GM12878 (cell line): ENCODE data around the gene DCAF6. TPM values are rescaled to one million over a fixed set of nuclear protein-coding genes. Genes with fewer than 3 reads are reported as not detected.

ENCODE experiments used
- ATAC-seq: fragments of 200-7000 bp; cut with Tn5 transposase; 3 replicates; pipeline ENCODE4 v1.9.1; 2020; ENCODE audit warnings: mild to moderate bottlenecking, moderate library complexity
- BruUV-seq: library from RNA; stranded (reverse); fragments of 400-500 nt; replicated peaks from 2 replicates; lab custom pipeline; 2021; lab: Mats Ljungman, UMichigan
- CTCF ChIA-PET: fragments of 300-600 bp; sonication (Branson Sonifier 250); formaldehyde crosslinking; extraction: SDS; loops from one replicate; lab custom pipeline; 2021; ENCODE audit warnings: inconsistent platforms; lab: Yijun Ruan, JAX
- POLR2A ChIA-PET: fragments of 350-600 bp; formaldehyde crosslinking; extraction: SDS; loops from one replicate; lab custom pipeline; 2021; ENCODE audit warnings: inconsistent platforms; lab: Charles Lee
- RAD21 ChIA-PET: fragments of 300-600 bp; sonication (Branson Sonifier 250); formaldehyde crosslinking; loops from one replicate; lab custom pipeline; 2023; ENCODE audit warnings: antibody characterized with exemption; ENCODE audit not compliant: unreplicated experiment; lab: Charles Lee
- SMC1A ChIA-PET: fragments of 300-600 bp; sonication (Branson Sonifier 250); formaldehyde crosslinking; loops from one replicate; lab custom pipeline; 2023; ENCODE audit not compliant: unreplicated experiment, uncharacterized antibody; lab: Charles Lee
- DNase-seq: peaks from one replicate; pipeline ENCODE4 v3.0.0-alpha.2; 2011; ENCODE audit warnings: low read depth, low spot score
- FAIRE-seq: peaks from 3 replicates; lab custom pipeline; 2011; peaks lifted over from hg19 to GRCh38; lab: Jason Lieb, UNC
- H2AFZ ChIP-seq: 2 replicates; pipeline ENCODE4 v1.6.0; 2011; ENCODE audit warnings: low read depth, low read length, control low read depth; ENCODE audit not compliant: control insufficient read depth
- H3K27ac ChIP-seq: 2 replicates; pipeline ENCODE4 v1.5.1; 2011; ENCODE audit warnings: control low read depth; ENCODE audit not compliant: control insufficient read depth, insufficient read depth
- H3K27me3 ChIP-seq, 2 experiments: replicated peaks in 1 of 2; 2 replicates each; pipeline versions ENCODE4 v1.6.0 to v1.6.1; 2011; ENCODE audit warnings: low read length in 1 of 2; ENCODE audit not compliant: control insufficient read depth in 2 of 2, insufficient read depth in 2 of 2
- H3K36me3 ChIP-seq, 2 experiments: 2 replicates each; pipeline ENCODE4 v1.5.1; 2011; ENCODE audit warnings: low read length in 1 of 2; ENCODE audit not compliant: control insufficient read depth in 2 of 2, insufficient read depth in 2 of 2
- H3K4me1 ChIP-seq: 2 replicates; pipeline ENCODE4 v1.6.1; 2011; ENCODE audit warnings: mild to moderate bottlenecking, low read length, moderate library complexity, mixed read lengths; ENCODE audit not compliant: control insufficient read depth, insufficient read depth
- H3K4me2 ChIP-seq: 2 replicates; pipeline ENCODE4 v1.6.0; 2011; ENCODE audit warnings: control low read depth; ENCODE audit not compliant: control insufficient read depth, insufficient read depth
- H3K4me3 ChIP-seq: fragments of 200-600 bp; sonication (generic); 2 replicates; pipeline ENCODE4 v1.5.1; 2016
- H3K79me2 ChIP-seq: 2 replicates; pipeline ENCODE4 v1.6.0; 2011; ENCODE audit warnings: low read length; ENCODE audit not compliant: control insufficient read depth, insufficient read depth
- H3K9ac ChIP-seq: 2 replicates; pipeline ENCODE4 v1.8.0; 2011; ENCODE audit warnings: low read length, control low read depth, mixed read lengths; ENCODE audit not compliant: control insufficient read depth, insufficient read depth
- H3K9me3 ChIP-seq: replicated peaks from 3 replicates; pipeline ENCODE4 v1.5.1; 2011; ENCODE audit warnings: mild to moderate bottlenecking, low read length; ENCODE audit not compliant: control insufficient read depth, insufficient read depth
- H4K20me1 ChIP-seq: 2 replicates; pipeline ENCODE4 v1.6.0; 2011; ENCODE audit not compliant: control insufficient read depth, insufficient read depth
- BHLHE40 ChIP-seq, 2 experiments: fragments of 450-650 bp in 1 of 2; IDR thresholded peaks; 2 replicates each; pipeline ENCODE4 v1.6.1; 2011 to 2017; ENCODE audit warnings: low read depth in 2 of 2, borderline replicate concordance in 1 of 2, improper control_type of control experiment in 1 of 2, low read length in 1 of 2, mild to moderate bottlenecking in 1 of 2
- BMI1 ChIP-seq: fragments of 450-650 bp; IDR thresholded peaks from 2 replicates; pipeline ENCODE4 v1.6.1; 2016; ENCODE audit warnings: mild to moderate bottlenecking, moderate library complexity, borderline replicate concordance
- BRCA1 ChIP-seq: IDR thresholded peaks from 2 replicates; pipeline ENCODE4 v1.6.1; 2011; ENCODE audit warnings: low read depth, low read length, improper control_type of control experiment
- CHD1 ChIP-seq: IDR thresholded peaks from 2 replicates; pipeline ENCODE4 v1.6.1; 2012; ENCODE audit warnings: low read depth, low read length, improper control_type of control experiment
- CREM ChIP-seq: IDR thresholded peaks from 2 replicates; pipeline ENCODE4 v1.6.1; 2014; ENCODE audit warnings: antibody characterized with exemption, low read depth
- EP300 ChIP-seq, 2 experiments: fragments of 150-350 bp in 1 of 2; IDR thresholded peaks; 2 replicates each; pipeline ENCODE4 v1.6.1; 2011 to 2012; ENCODE audit warnings: low read depth in 2 of 2, low read length in 2 of 2, borderline replicate concordance in 1 of 2, improper control_type of control experiment in 1 of 2, inconsistent platforms in 1 of 2; ENCODE audit not compliant: control insufficient read depth in 1 of 2
- IRF3 ChIP-seq: fragments of 450-650 bp; IDR thresholded peaks from 2 replicates; pipeline ENCODE4 v1.6.1; 2014; ENCODE audit warnings: mild to moderate bottlenecking
- IRF4 ChIP-seq: IDR thresholded peaks from 2 replicates; pipeline ENCODE4 v1.6.1; 2011; ENCODE audit warnings: low read depth, low read length
- NR2C1 ChIP-seq: fragments of 450-650 bp; IDR thresholded peaks from 2 replicates; pipeline ENCODE4 v1.6.1; 2017; ENCODE audit warnings: antibody characterized with exemption, mild to moderate bottlenecking, moderate library complexity
- SIN3A ChIP-seq: IDR thresholded peaks from 2 replicates; pipeline ENCODE4 v1.6.1; 2012; ENCODE audit warnings: low read depth, low read length, improper control_type of control experiment
- WGBS: methylation state at CpG from one replicate; pipeline ENCODE4 v1.1.6; 2016; ENCODE audit warnings: low lambda C conversion rate; ENCODE audit not compliant: insufficient replicate concordance, insufficient coverage; ENCODE audit errors: missing lambda C conversion rate; 5-methylcytosine and 5-hydroxymethylcytosine counted together
- in situ Hi-C: fragments of 300-500 bp; cut with MboI; formaldehyde crosslinking; loops from 9 replicates; pipeline ENCODE4 v1.14.3; 2018; ENCODE audit warnings: mixed read lengths
- intact Hi-C: fragments of 100-400 bp; cut with micrococcal nuclease; formaldehyde crosslinking; loops from one replicate; pipeline ENCODE4 v1.14.2; 2022; ENCODE audit not compliant: unreplicated experiment
- polyA plus RNA-seq, 11 experiments: library from polyadenylated mRNA; depleted of rRNA in 4 of 11; unstranded in 6 of 11; stranded (reverse) in 5 of 11; fragments of >200 nt; fragmentation: Nextera tagmentation in 4 of 11; fragmentation: Illumina TruSeq in 1 of 11; extraction: Ambion mirVana in 4 of 11; extraction: Trizol in 1 of 11; gene quantifications; 1 replicate in 1 of 11; 2 replicates in 10 of 11; pipeline versions ENCODE4 v1.2.1 to v1.2.3, GENCODE V29; 2011 to 2016; ENCODE audit warnings: inconsistent platforms in 2 of 11, missing spikeins in 2 of 11, low read depth in 1 of 11
- total RNA-seq, 4 experiments: library from RNA; depleted of rRNA in 3 of 4; stranded (reverse); fragments of >200 nt in 3 of 4; fragmentation: Illumina TruSeq in 1 of 4; extraction: Trizol in 1 of 4; gene quantifications; 2 replicates each; pipeline versions ENCODE4 v1.2.1 to v1.2.3, GENCODE V29; 2013 to 2021
- TF ChIP-seq, protein P1 (sequence below): fragments of 450-650 bp; formaldehyde crosslinking; IDR thresholded peaks from 2 replicates; pipeline ENCODE4 v1.4.0; 2020; ENCODE audit warnings: mild to moderate bottlenecking, moderate library complexity
- TF ChIP-seq, protein P2 (sequence below), 3 experiments: IDR thresholded peaks in 2 of 3; conservative IDR thresholded peaks in 1 of 3; 2 replicates each; pipeline ENCODE4 v1.5.1; 2011; ENCODE audit warnings: low read depth in 3 of 3, low read length in 3 of 3, mild to moderate bottlenecking in 3 of 3, control low read depth in 2 of 3, moderate library complexity in 2 of 3, inconsistent platforms in 1 of 3, mixed read lengths in 1 of 3; ENCODE audit not compliant: control insufficient read depth in 2 of 3, insufficient read depth in 1 of 3; ENCODE audit errors: extremely low read depth in 1 of 3
- TF ChIP-seq, protein P3 (sequence below): fragments of 450-650 bp; IDR thresholded peaks from 2 replicates; pipeline ENCODE4 v1.6.1; 2017; ENCODE audit warnings: low read depth, mild to moderate bottlenecking, moderate library complexity

Gene DCAF6
- total and polyA plus RNA-seq, 10 of the 15 experiments (the other 5 are each of a cell fraction or from before 2014, with no cell fraction given) = 11.4 to 62.7 (median 33.0) TPM

DNA sequence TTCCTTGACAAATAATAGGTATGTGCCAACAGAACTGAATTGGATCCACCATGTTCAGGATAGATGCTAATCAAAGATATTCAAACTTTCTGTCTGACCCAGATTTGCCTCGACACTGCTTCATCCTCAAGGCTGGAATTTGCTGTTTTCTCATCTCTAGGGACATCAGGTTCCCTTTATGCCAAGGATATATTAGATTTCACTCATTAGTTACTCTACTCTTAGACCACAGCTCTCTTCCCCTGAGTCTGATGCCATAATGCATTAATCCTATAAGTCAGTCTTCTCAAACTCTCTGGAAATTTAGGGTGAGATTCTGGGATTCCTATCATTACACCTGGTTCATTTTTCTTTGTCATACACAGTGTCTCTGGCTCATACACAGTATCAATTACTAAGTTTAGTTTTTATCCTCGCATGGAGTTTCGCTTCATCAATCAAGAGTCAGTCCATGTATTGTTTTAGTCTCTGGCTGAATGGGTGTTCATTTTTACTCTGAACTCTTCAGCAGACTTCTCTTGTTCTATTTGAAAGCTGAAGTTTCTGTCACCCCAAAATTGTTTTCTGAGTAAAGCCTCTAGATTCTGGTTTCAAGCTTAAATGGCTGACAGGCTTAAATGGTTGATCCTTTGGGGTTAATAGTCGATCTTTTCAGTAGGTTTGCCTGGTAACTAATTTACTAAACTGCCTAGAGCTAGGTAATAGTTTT is 9.3 kb upstream of the DCAF6 start:
- WGBS = 55% methylated on average over 4 of the region's 4 CpGs
- Histone ChIP-seq H3K9ac (no peak overlapping the region), H3K9me3 (no peaks in the 10 kb centered on the region), H3K4me3 (peak overlapping the region; percentile 17; the same call in 1 of the 2 replicates), H4K20me1 (no peaks in the 10 kb centered on the region), H3K27ac (peak overlapping the region; percentile 15; the same call in 1 of the 2 replicates), H3K4me1 (peaks cover 5% of the 10 kb centered on the region; the same call in 1 of the 2 replicates), H3K36me3 (no peaks in the 10 kb centered on the region; a peak in 1 of 4 replicates), H3K79me2 (peaks cover 17% of the 10 kb centered on the region), H2AFZ (no peak overlapping the region), H3K27me3 (no peaks in the 10 kb centered on the region), H3K4me2 (peak overlapping the region; percentile 30)
- DNase-seq = no peak
- ChIA-PET POLR2A (interaction anchor here (0.7 to 2.2 kb wide), 4 partner anchors 9 to 212 kb away, joined by 3 to 20 read pairs (median 4); partner anchors contain the start of genes DCAF6 and MPC2), SMC1A (interaction anchor here (0.8 to 1.8 kb wide), 9 partner anchors 9 to 174 kb away, joined by 3 to 9 read pairs (median 4); partner anchors contain the start of genes ADCY10, DCAF6 and MPC2), CTCF (interaction anchor here (0.6 to 1.6 kb wide), 4 partner anchors 11 to 155 kb away, joined by 3 to 5 read pairs (median 4); no protein-coding TSS in a partner anchor), RAD21 (interaction anchor here (1.4 to 1.6 kb wide), 3 partner anchors 10 to 253 kb away, joined by 3 to 12 read pairs (median 7); partner anchors contain the start of genes DCAF6 and MPC2)
- in situ Hi-C loops (no loop called here), intact Hi-C loops (no loop called here)
- peak; percentile 73 for ATAC-seq
- FAIRE-seq = no peak
- TSS peak; percentile 12 for BruUV-seq
- TF ChIP-seq BRCA1 = no peak
- TF ChIP-seq CREM = no peak
- TF ChIP-seq CHD1 = no peak
- TF ChIP-seq BHLHE40 (IDR thresholded peaks at IDR 0.05; ENCODE audit: borderline replicate concordance in 1 of 2, low read depth in 2 of 2, low read length in 1 of 2) = no peak
- TF ChIP-seq, protein P1, sequence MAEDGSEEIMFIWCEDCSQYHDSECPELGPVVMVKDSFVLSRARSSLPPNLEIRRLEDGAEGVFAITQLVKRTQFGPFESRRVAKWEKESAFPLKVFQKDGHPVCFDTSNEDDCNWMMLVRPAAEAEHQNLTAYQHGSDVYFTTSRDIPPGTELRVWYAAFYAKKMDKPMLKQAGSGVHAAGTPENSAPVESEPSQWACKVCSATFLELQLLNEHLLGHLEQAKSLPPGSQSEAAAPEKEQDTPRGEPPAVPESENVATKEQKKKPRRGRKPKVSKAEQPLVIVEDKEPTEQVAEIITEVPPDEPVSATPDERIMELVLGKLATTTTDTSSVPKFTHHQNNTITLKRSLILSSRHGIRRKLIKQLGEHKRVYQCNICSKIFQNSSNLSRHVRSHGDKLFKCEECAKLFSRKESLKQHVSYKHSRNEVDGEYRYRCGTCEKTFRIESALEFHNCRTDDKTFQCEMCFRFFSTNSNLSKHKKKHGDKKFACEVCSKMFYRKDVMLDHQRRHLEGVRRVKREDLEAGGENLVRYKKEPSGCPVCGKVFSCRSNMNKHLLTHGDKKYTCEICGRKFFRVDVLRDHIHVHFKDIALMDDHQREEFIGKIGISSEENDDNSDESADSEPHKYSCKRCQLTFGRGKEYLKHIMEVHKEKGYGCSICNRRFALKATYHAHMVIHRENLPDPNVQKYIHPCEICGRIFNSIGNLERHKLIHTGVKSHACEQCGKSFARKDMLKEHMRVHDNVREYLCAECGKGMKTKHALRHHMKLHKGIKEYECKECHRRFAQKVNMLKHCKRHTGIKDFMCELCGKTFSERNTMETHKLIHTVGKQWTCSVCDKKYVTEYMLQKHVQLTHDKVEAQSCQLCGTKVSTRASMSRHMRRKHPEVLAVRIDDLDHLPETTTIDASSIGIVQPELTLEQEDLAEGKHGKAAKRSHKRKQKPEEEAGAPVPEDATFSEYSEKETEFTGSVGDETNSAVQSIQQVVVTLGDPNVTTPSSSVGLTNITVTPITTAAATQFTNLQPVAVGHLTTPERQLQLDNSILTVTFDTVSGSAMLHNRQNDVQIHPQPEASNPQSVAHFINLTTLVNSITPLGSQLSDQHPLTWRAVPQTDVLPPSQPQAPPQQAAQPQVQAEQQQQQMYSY (CRISPR knock-in tag) = no peak
- no peak for TF ChIP-seq IRF4
- TF ChIP-seq, protein P2, sequence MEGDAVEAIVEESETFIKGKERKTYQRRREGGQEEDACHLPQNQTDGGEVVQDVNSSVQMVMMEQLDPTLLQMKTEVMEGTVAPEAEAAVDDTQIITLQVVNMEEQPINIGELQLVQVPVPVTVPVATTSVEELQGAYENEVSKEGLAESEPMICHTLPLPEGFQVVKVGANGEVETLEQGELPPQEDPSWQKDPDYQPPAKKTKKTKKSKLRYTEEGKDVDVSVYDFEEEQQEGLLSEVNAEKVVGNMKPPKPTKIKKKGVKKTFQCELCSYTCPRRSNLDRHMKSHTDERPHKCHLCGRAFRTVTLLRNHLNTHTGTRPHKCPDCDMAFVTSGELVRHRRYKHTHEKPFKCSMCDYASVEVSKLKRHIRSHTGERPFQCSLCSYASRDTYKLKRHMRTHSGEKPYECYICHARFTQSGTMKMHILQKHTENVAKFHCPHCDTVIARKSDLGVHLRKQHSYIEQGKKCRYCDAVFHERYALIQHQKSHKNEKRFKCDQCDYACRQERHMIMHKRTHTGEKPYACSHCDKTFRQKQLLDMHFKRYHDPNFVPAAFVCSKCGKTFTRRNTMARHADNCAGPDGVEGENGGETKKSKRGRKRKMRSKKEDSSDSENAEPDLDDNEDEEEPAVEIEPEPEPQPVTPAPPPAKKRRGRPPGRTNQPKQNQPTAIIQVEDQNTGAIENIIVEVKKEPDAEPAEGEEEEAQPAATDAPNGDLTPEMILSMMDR (IDR thresholded peaks at IDR 0.05 in 2 of 3, conservative IDR thresholded peaks at IDR 0.05 in 1 of 3; ENCODE audit: control insufficient read depth in 2 of 3, extremely low read depth in 1 of 3, insufficient read depth in 1 of 3, low read depth in 3 of 3, low read length in 3 of 3) = no peak
- TF ChIP-seq, protein P3, sequence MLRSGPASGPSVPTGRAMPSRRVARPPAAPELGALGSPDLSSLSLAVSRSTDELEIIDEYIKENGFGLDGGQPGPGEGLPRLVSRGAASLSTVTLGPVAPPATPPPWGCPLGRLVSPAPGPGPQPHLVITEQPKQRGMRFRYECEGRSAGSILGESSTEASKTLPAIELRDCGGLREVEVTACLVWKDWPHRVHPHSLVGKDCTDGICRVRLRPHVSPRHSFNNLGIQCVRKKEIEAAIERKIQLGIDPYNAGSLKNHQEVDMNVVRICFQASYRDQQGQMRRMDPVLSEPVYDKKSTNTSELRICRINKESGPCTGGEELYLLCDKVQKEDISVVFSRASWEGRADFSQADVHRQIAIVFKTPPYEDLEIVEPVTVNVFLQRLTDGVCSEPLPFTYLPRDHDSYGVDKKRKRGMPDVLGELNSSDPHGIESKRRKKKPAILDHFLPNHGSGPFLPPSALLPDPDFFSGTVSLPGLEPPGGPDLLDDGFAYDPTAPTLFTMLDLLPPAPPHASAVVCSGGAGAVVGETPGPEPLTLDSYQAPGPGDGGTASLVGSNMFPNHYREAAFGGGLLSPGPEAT = no peak
- no peak for TF ChIP-seq EP300 (IDR thresholded peaks at IDR 0.05; ENCODE audit: borderline replicate concordance in 1 of 2, control insufficient read depth in 1 of 2, low read depth in 2 of 2, low read length in 2 of 2)
- TF ChIP-seq SIN3A = no peak
- TF ChIP-seq NR2C1 = no peak
- no peak for TF ChIP-seq IRF3
- TF ChIP-seq BMI1 = no peak
